Measurements from ENCODE around the gene KLHL26. TPM values are rescaled to one million over a fixed set of nuclear protein-coding genes. Genes with fewer than 3 reads are reported as not detected.

KLHL26 gene
- total and polyA plus RNA-seq, 9 of the 15 experiments (the other 6 are each of a cell fraction or from before 2014, with no cell fraction given) = 0.13 to 13.3 (median 1.4) TPM

DNA sequence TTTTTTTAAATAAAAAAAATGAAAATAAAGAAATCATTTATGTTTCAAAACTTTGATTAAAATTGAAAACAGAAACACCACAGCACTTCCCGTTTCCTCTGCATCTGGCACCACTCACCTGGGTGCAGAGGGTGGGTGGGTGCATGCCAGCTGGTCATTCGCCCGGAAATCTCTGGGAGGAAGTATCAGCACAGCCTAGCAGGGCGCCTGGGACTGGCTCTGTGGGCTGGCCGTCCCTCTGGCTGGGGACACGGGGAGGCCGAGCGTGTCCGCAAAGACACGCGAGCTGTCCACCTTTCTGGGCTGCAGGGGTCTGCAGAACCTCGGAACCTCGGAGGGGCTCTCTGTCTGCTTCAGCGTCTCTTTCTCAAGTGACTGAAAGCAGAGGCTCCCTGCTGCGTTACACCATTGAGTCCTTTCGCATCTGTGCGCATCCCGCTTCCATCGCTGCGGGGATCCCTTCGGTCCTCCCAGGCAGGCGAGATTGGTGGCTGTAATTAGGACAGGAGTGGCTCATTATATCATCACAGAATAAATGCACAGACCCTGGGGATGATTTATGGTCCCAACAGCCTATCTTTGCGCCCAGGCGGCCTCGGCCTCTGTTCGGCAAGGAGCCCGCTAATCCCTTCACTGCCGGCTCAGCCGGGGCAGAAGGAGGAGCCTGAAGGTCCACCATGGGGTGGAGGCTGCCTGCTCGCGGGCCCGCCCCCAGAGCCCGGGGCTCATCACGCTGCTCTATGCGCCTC is 63.8 kb downstream of the KLHL26 start (continued):
- TF ChIP-seq SRSF9 (IDR thresholded peaks at IDR 0.05; ENCODE audit: borderline replicate concordance, low read depth, low read length) = no peak
- no peak for TF ChIP-seq U2AF2 (optimal IDR thresholded peaks at IDR 0.05; ENCODE audit: low read depth, low read length)
- TF ChIP-seq ZBTB7A (IDR thresholded peaks at IDR 0.05; ENCODE audit: borderline replicate concordance, control insufficient read depth, low read depth, low read length) = no peak; the same call in 1 of the 2 replicates
- peak; percentile 43; the same call in 1 of the 2 replicates for TF ChIP-seq SMARCC2 (IDR thresholded peaks at IDR 0.05; ENCODE audit: low read depth)
- TF ChIP-seq HMGN3 (IDR thresholded peaks at IDR 0.05; ENCODE audit: borderline replicate concordance, extremely low read depth, insufficient read length, low read depth, low read length) = peak; percentile 96
- no peak for TF ChIP-seq KLF13 (tag; IDR thresholded peaks at IDR 0.05; ENCODE audit: borderline replicate concordance, low read depth)
- TF ChIP-seq ZNF76 (CRISPR knock-in tag; IDR thresholded peaks at IDR 0.05; ENCODE audit: borderline replicate concordance) = no peak
- no peak for TF ChIP-seq FOXK2 (conservative IDR thresholded peaks at IDR 0.05 in 1 of 2, IDR thresholded peaks at IDR 0.05 in 1 of 2; ENCODE audit: low read depth in 2 of 2)
- no peak for TF ChIP-seq EP400 (IDR thresholded peaks at IDR 0.05)
- TF ChIP-seq COPS2 (conservative IDR thresholded peaks at IDR 0.05) = no peak
- no peak for TF ChIP-seq ZNF212 (CRISPR knock-in tag; IDR thresholded peaks at IDR 0.05)
- TF ChIP-seq, protein P1, sequence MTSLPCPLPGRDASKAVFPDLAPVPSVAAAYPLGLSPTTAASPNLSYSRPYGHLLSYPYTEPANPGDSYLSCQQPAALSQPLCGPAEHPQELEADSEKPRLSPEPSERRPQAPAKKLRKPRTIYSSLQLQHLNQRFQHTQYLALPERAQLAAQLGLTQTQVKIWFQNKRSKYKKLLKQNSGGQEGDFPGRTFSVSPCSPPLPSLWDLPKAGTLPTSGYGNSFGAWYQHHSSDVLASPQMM (CRISPR knock-in tag; IDR thresholded peaks at IDR 0.05) = no peak
- TF ChIP-seq BDP1 (IDR thresholded peaks at IDR 0.05; ENCODE audit: insufficient read depth, insufficient read length) = no peak
- no peak for TF ChIP-seq CCAR2 (IDR thresholded peaks at IDR 0.05; ENCODE audit: low read depth, low read length)
- 0 out of 2 replicates have a peak, but pooled peaks have one; percentile 51 for TF ChIP-seq XRCC5 (IDR thresholded peaks at IDR 0.05; ENCODE audit: low read depth, low read length)
- no peak for TF ChIP-seq ZNF23 (CRISPR knock-in tag; IDR thresholded peaks at IDR 0.05)
- TF ChIP-seq HMG20A (CRISPR knock-in tag; conservative IDR thresholded peaks at IDR 0.05) = no peak
- no peak for TF ChIP-seq RBM17 (IDR thresholded peaks at IDR 0.05; ENCODE audit: borderline replicate concordance, low read depth, low read length)
- no peak for TF ChIP-seq SRSF1 (IDR thresholded peaks at IDR 0.05; ENCODE audit: low read depth, low read length)
- TF ChIP-seq RB1 (IDR thresholded peaks at IDR 0.05; ENCODE audit: low read depth) = no peak; the same call in 1 of the 2 replicates
- no peak for TF ChIP-seq CHD4 (IDR thresholded peaks at IDR 0.05; ENCODE audit: insufficient read depth, insufficient replicate concordance, low read depth, low read length, poor library complexity, severe bottlenecking)
- TF ChIP-seq, protein P2, sequence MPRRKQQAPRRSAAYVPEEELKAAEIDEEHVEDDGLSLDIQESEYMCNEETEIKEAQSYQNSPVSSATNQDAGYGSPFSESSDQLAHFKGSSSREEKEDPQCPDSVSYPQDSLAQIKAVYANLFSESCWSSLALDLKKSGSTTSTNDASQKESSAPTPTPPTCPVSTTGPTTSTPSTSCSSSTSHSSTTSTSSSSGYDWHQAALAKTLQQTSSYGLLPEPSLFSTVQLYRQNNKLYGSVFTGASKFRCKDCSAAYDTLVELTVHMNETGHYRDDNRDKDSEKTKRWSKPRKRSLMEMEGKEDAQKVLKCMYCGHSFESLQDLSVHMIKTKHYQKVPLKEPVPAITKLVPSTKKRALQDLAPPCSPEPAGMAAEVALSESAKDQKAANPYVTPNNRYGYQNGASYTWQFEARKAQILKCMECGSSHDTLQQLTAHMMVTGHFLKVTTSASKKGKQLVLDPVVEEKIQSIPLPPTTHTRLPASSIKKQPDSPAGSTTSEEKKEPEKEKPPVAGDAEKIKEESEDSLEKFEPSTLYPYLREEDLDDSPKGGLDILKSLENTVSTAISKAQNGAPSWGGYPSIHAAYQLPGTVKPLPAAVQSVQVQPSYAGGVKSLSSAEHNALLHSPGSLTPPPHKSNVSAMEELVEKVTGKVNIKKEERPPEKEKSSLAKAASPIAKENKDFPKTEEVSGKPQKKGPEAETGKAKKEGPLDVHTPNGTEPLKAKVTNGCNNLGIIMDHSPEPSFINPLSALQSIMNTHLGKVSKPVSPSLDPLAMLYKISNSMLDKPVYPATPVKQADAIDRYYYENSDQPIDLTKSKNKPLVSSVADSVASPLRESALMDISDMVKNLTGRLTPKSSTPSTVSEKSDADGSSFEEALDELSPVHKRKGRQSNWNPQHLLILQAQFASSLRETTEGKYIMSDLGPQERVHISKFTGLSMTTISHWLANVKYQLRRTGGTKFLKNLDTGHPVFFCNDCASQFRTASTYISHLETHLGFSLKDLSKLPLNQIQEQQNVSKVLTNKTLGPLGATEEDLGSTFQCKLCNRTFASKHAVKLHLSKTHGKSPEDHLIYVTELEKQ (CRISPR knock-in tag; IDR thresholded peaks at IDR 0.05) = no peak
- no peak for TF ChIP-seq ZNF354B (CRISPR knock-in tag; IDR thresholded peaks at IDR 0.05)
- TF ChIP-seq SNRNP70 (optimal IDR thresholded peaks at IDR 0.05; ENCODE audit: low read depth, low read length) = no peak
- no peak for TF ChIP-seq PHTF2 (CRISPR knock-in tag; IDR thresholded peaks at IDR 0.05)
- no peak for TF ChIP-seq HNRNPLL (IDR thresholded peaks at IDR 0.05; ENCODE audit: low read depth, low read length, poor library complexity, severe bottlenecking)
